ENCODE results near the gene SH2B2.
A peak's percentile ranks its signal among the peaks of the same experiment; 100 is the strongest.

The SH2B2 gene

GRCh38 chr7:102251531-102252365, 34.9 kb upstream of the SH2B2 start:
- in situ Hi-C loops (cut with MboI; ENCODE audit: low pct_unique_long_range_greater_than_20kb, low sequenced_read_pairs, unreplicated experiment) = no loop called here
- DNase-seq (ENCODE audit: low spot score) = peak; percentile 65
- TF ChIP-seq, protein P1, sequence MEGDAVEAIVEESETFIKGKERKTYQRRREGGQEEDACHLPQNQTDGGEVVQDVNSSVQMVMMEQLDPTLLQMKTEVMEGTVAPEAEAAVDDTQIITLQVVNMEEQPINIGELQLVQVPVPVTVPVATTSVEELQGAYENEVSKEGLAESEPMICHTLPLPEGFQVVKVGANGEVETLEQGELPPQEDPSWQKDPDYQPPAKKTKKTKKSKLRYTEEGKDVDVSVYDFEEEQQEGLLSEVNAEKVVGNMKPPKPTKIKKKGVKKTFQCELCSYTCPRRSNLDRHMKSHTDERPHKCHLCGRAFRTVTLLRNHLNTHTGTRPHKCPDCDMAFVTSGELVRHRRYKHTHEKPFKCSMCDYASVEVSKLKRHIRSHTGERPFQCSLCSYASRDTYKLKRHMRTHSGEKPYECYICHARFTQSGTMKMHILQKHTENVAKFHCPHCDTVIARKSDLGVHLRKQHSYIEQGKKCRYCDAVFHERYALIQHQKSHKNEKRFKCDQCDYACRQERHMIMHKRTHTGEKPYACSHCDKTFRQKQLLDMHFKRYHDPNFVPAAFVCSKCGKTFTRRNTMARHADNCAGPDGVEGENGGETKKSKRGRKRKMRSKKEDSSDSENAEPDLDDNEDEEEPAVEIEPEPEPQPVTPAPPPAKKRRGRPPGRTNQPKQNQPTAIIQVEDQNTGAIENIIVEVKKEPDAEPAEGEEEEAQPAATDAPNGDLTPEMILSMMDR (IDR thresholded peaks at IDR 0.05; ENCODE audit: extremely low read depth, insufficient read depth, missing control alignments) = no peak

- in situ Hi-C loops (cut with MboI; ENCODE audit: low pct_unique_long_range_greater_than_20kb, low sequenced_read_pairs, unreplicated experiment) = no loop called here
- DNase-seq (ENCODE audit: low spot score) = no peak
- TF ChIP-seq, protein P1 (IDR thresholded peaks at IDR 0.05; ENCODE audit: extremely low read depth, insufficient read depth, missing control alignments) = no peak
Measured at GRCh38 chr7:102252366-102252982, 34.2 kb upstream of the SH2B2 start.

DNA sequence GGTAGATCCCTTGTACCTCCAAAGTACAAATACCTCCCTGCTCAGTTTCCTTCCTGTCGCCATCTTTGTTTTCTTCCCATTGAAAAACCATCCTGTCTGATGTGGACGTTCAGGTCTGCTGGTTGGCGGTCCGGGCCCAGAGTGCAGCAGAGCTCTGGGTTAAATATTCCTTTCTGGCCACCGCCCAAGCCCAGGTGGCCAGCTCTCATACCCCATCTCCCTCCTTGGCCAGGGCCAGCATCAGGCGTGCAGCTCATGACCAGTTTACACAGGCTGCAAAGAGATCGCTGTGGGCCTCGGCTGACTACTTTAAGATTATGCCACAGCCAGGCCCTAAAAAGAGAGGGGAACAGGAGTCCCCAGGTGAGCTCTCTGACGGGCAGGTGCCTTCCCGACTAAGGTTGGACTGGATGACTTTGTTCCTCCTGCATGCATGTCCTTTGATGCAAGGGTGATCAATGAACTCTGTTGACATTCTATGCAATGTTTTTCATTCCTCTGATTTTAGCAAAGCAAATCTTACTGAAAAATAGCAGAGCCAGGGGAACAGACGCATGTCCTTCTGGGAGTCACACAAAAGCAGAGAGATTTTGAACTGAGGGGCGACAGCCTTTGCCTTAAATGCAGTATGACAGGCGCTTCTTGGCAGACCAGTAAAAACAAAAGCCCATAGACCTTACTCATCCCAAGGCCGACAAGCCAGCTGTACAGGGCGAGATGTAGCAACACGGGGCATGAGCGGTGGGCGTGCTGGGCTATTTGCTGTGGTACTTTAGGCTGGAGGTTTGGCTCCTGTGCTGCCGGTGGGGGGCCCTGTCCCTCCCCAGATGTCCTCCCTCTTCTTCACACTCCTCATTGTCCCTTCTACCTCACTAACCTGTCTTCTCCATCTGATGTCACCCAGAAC, 33.3 kb upstream of the SH2B2 start:
- TF ChIP-seq, protein P1 (IDR thresholded peaks at IDR 0.05; ENCODE audit: extremely low read depth, insufficient read depth, missing control alignments) = no peak
- in situ Hi-C loops (cut with MboI; ENCODE audit: low pct_unique_long_range_greater_than_20kb, low sequenced_read_pairs, unreplicated experiment) = no loop called here
- DNase-seq (ENCODE audit: low spot score) = no peak

- DNase-seq (ENCODE audit: low spot score) = no peak
- TF ChIP-seq, protein P1 (IDR thresholded peaks at IDR 0.05; ENCODE audit: extremely low read depth, insufficient read depth, missing control alignments) = no peak
- in situ Hi-C loops (cut with MboI; ENCODE audit: low pct_unique_long_range_greater_than_20kb, low sequenced_read_pairs, unreplicated experiment) = no loop called here
Measured at GRCh38 chr7:102253973-102254370, 32.7 kb upstream of the SH2B2 start.

DNA sequence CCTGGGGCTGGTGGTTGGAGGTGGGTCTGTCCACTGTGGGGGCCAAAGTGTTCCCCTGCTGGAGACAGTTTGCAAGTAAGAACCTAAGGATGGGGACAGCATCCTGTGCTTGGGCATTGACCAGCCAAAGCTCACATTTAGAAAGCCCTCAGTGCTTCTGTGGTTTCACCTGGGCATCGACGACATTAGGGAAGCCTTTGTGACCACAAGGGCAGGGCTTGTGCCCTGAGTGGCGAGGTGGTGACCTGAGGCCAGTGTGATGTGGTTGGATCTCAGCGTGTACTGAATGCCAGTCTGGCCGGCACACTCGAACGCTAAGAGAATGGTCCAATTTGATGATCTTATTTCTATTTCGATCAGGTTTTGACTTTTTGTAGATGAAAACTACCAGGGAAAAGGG, 32.1 kb upstream of the SH2B2 start:
- no peak for DNase-seq (ENCODE audit: low spot score)
- in situ Hi-C loops (cut with MboI; ENCODE audit: low pct_unique_long_range_greater_than_20kb, low sequenced_read_pairs, unreplicated experiment) = no loop called here
- TF ChIP-seq, protein P1 (IDR thresholded peaks at IDR 0.05; ENCODE audit: extremely low read depth, insufficient read depth, missing control alignments) = no peak

GRCh38 chr7:102255501-102255900, 31.2 kb upstream of the SH2B2 start:
- in situ Hi-C loops (cut with MboI; ENCODE audit: low pct_unique_long_range_greater_than_20kb, low sequenced_read_pairs, unreplicated experiment) = no loop called here
- DNase-seq (ENCODE audit: low spot score) = no peak
- TF ChIP-seq, protein P1 (IDR thresholded peaks at IDR 0.05; ENCODE audit: extremely low read depth, insufficient read depth, missing control alignments) = no peak

Data from GM13977 (cell line).